GM12892 (cell line): ENCODE measurements around the gene APBA2.

Experiments
- DNase-seq: peaks from one replicate; pipeline ENCODE4 v3.0.0; 2011; ENCODE audit not compliant: insufficient read length
- FAIRE-seq: peaks from 2 replicates; lab custom pipeline; 2011; peaks lifted over from hg19 to GRCh38; lab: Jason Lieb, UNC
- POLR2A ChIP-seq: IDR thresholded peaks from 2 replicates; pipeline ENCODE4 v1.6.1; 2011; ENCODE audit warnings: low read depth, low read length, control low read depth
- POLR2AphosphoS5 ChIP-seq: IDR thresholded peaks from 2 replicates; pipeline ENCODE4 v1.6.1; 2011; ENCODE audit warnings: low read depth, low read length, control low read depth
- TAF1 ChIP-seq: IDR thresholded peaks from 2 replicates; pipeline ENCODE4 v1.6.1; 2011; ENCODE audit warnings: low read depth, mild to moderate bottlenecking, control low read depth, low read length, borderline replicate concordance

The APBA2 gene

GRCh38 chr15:28892789-28893610 is 7.2 kb downstream of the APBA2 start:
- TF ChIP-seq TAF1 (no peak), POLR2A (no peak), POLR2AphosphoS5 (no peak)
- no peak for DNase-seq
- no peak for FAIRE-seq

- TF ChIP-seq TAF1 = no peak
- no peak for TF ChIP-seq POLR2AphosphoS5
- no peak for TF ChIP-seq POLR2A
- DNase-seq (no peak), FAIRE-seq (no peak)
Measured at GRCh38 chr15:28894631-28895030, 8.9 kb downstream of the APBA2 start.

- TF ChIP-seq POLR2AphosphoS5 (no peak), TAF1 (no peak), POLR2A (no peak)
- DNase-seq = no peak
- FAIRE-seq = no peak
Measured at GRCh38 chr15:28895146-28895545, 9.4 kb downstream of the APBA2 start.

- DNase-seq (no peak), FAIRE-seq (no peak)
- no peak for TF ChIP-seq POLR2A
- no peak for TF ChIP-seq POLR2AphosphoS5
- TF ChIP-seq TAF1 = no peak
Measured at GRCh38 chr15:28895566-28895965, 9.8 kb downstream of the APBA2 start.

GRCh38 chr15:28896951-28897350 is 11.2 kb downstream of the APBA2 start:
- TF ChIP-seq POLR2A (no peak), POLR2AphosphoS5 (no peak), TAF1 (no peak)
- DNase-seq = no peak
- FAIRE-seq = no peak

GRCh38 chr15:28897861-28898585 is 12.2 kb downstream of the APBA2 start:
- TF ChIP-seq POLR2AphosphoS5 (no peak), POLR2A (no peak), TAF1 (no peak)
- no peak for FAIRE-seq
- DNase-seq = no peak

- no peak for TF ChIP-seq TAF1
- no peak for TF ChIP-seq POLR2A
- no peak for TF ChIP-seq POLR2AphosphoS5
- FAIRE-seq (no peak), DNase-seq (no peak)
Measured at GRCh38 chr15:28899061-28899738, 13.4 kb downstream of the APBA2 start.

- FAIRE-seq (no peak), DNase-seq (no peak)
Measured at GRCh38 chr15:28900041-28900891, 14.5 kb downstream of the APBA2 start.

GRCh38 chr15:28900892-28901586 is 15.3 kb downstream of the APBA2 start:
- no peak for FAIRE-seq
- TF ChIP-seq POLR2A (no peak), POLR2AphosphoS5 (no peak), TAF1 (no peak)
- no peak for DNase-seq

More at GRCh38 chr15:28900041-28900891, 14.5 kb downstream of the APBA2 start:
- no peak for TF ChIP-seq POLR2A
- TF ChIP-seq TAF1 = no peak
- no peak for TF ChIP-seq POLR2AphosphoS5

GRCh38 chr15:28901587-28901980 is 15.8 kb downstream of the APBA2 start:
- DNase-seq = no peak
- no peak for TF ChIP-seq POLR2AphosphoS5
- FAIRE-seq = no peak
